Ramos (cell line): Measurements from ENCODE around the gene PTGER1.

Experiments
- in situ Hi-C: fragments of 300-500 bp; cut with MboI; formaldehyde crosslinking; loops from one replicate; pipeline ENCODE4 v1.14.3; 2022; ENCODE audit warnings: low sequenced_read_pairs; ENCODE audit not compliant: unreplicated experiment

The PTGER1 gene

GRCh38 chr19:14446336-14447036, 28.7 kb downstream of the PTGER1 start:
- in situ Hi-C loops = no loop called here

GRCh38 chr19:14443632-14444216, 31.4 kb downstream of the PTGER1 start:
- in situ Hi-C loops = no loop called here

GRCh38 chr19:14442891-14443631, 32.1 kb downstream of the PTGER1 start:
- in situ Hi-C loops = no loop called here

GRCh38 chr19:14441041-14441938, 33.9 kb downstream of the PTGER1 start:
- in situ Hi-C loops = no loop called here

- in situ Hi-C loops = no loop called here
These were observed 35.1 kb downstream of the PTGER1 start for GRCh38 chr19:14440049-14440448.

- in situ Hi-C loops = no loop called here
These were observed 36.1 kb downstream of the PTGER1 start for GRCh38 chr19:14439014-14439413.

- in situ Hi-C loops = no loop called here
These were observed 37.5 kb downstream of the PTGER1 start for GRCh38 chr19:14437578-14438140.

- in situ Hi-C loops = no loop called here
These were observed 39.7 kb downstream of the PTGER1 start for GRCh38 chr19:14435320-14436050.

GRCh38 chr19:14434543-14435319, 40.4 kb downstream of the PTGER1 start:
- in situ Hi-C loops = no loop called here

GRCh38 chr19:14433554-14434501, 41.3 kb downstream of the PTGER1 start:
- in situ Hi-C loops = no loop called here

GRCh38 chr19:14432791-14433553, 42.2 kb downstream of the PTGER1 start, which contains the start of gene PKN1:
Gene PKN1, plus strand, starts transcription at chr19:14433306. Its CDS starts 216 bp downstream, at chr19:14433522.
- in situ Hi-C loops = no loop called here

- in situ Hi-C loops = no loop called here
These were observed 44.4 kb downstream of the PTGER1 start for GRCh38 chr19:14430712-14431111.

GRCh38 chr19:14428882-14429416, 46.2 kb downstream of the PTGER1 start:
- in situ Hi-C loops = loop anchor here (5.0 kb wide), 1 partner anchor 48 kb away; the partner anchor contains the start of gene PTGER1

- in situ Hi-C loops = loop anchor here (5.0 kb wide), 1 partner anchor 50 kb away; the partner anchor contains the start of gene PTGER1
These were observed 47.7 kb downstream of the PTGER1 start for GRCh38 chr19:14427461-14427860.

GRCh38 chr19:14425696-14426138, 49.4 kb downstream of the PTGER1 start:
- in situ Hi-C loops = loop anchor here (5.0 kb wide), 1 partner anchor 52 kb away; the partner anchor contains the start of gene PTGER1
